Sigmoid colon (tissue), 7 donors: ENCODE results near the gene NDUFA7. TPM values are rescaled to one million over a fixed set of nuclear protein-coding genes. Genes with fewer than 3 reads are reported as not detected.
A peak's percentile ranks its signal among the peaks of the same experiment; 100 is the strongest.

ENCODE experiments used
- DNase-seq: peaks from one replicate; pipeline ENCODE4 v3.0.0-alpha.2; 2019
- H3K27ac ChIP-seq, 4 donors: fragments of 200-600 bp; sonication (generic); one replicate each; pipeline ENCODE4 v1.5.1; 2016 to 2019; ENCODE audit warnings: mild to moderate bottlenecking in 1 of 4
- H3K27me3 ChIP-seq, 3 donors: fragments of 200-600 bp; sonication (generic); one replicate each; pipeline ENCODE4 v1.5.1; 2019; ENCODE audit warnings: mild to moderate bottlenecking in 1 of 3
- H3K36me3 ChIP-seq, 4 donors: fragments of 200-600 bp; sonication (generic); one replicate each; pipeline ENCODE4 v1.5.1; 2016 to 2019
- H3K4me1 ChIP-seq, 4 donors: fragments of 200-600 bp; sonication (generic); one replicate each; pipeline ENCODE4 v1.5.1; 2017 to 2019
- H3K4me3 ChIP-seq, 4 donors: fragments of 200-600 bp; sonication (generic); one replicate each; pipeline ENCODE4 v1.5.1; 2017 to 2019; ENCODE audit warnings: mild to moderate bottlenecking in 2 of 4, moderate library complexity in 1 of 4
- H3K9me3 ChIP-seq, 4 donors: fragments of 200-600 bp in 3 of 4; sonication (generic) in 3 of 4; one replicate each; pipeline versions ENCODE4 v1.5.1 to v1.6.1; 2013 to 2019
- CTCF ChIP-seq, 4 experiments: fragments of 450-650 bp in 3 of 4; fragments of 200-600 bp in 1 of 4; IDR thresholded peaks; one replicate each; pipeline ENCODE4 v1.5.1; 2016 to 2019; ENCODE audit warnings: antibody characterized with exemption in 4 of 4, mild to moderate bottlenecking in 3 of 4, moderate library complexity in 2 of 4
- EP300 ChIP-seq, 4 donors: sonication (generic); formaldehyde crosslinking; IDR thresholded peaks; one replicate each; pipeline ENCODE4 v1.6.1; 2017; ENCODE audit warnings: antibody characterized with exemption in 4 of 4
- POLR2A ChIP-seq, 2 donors: fragments of 450-650 bp; IDR thresholded peaks; one replicate each; pipeline ENCODE4 v1.6.1; 2016; ENCODE audit warnings: antibody characterized with exemption in 2 of 2, mild to moderate bottlenecking in 2 of 2, moderate library complexity in 2 of 2
- POLR2AphosphoS5 ChIP-seq, 4 donors: sonication (generic); formaldehyde crosslinking; IDR thresholded peaks; one replicate each; pipeline ENCODE4 v1.6.1; 2017; ENCODE audit warnings: antibody characterized with exemption in 4 of 4
- WGBS, 2 donors: extraction: QIAGEN DNeasy Blood & Tissue Kit; methylation state at CpG; one replicate each; pipeline ENCODE4 v1.1.7; 2013; 5-methylcytosine and 5-hydroxymethylcytosine counted together
- intact Hi-C: fragments of 100-400 bp; cut with DNase I; formaldehyde crosslinking; loops from one replicate; pipeline ENCODE4 v1.15.1; 2023
- polyA plus RNA-seq, 3 donors: library from polyadenylated mRNA; stranded (reverse); fragments of 200-250 nt; gene quantifications; one replicate each; pipeline ENCODE4 v1.2.3, GENCODE V29; 2013
- total RNA-seq, 4 donors: library from RNA; depleted of rRNA; stranded (reverse); fragments of >200 nt; gene quantifications; one replicate each; pipeline ENCODE4 v1.1.0, GENCODE V29; 2016
- donor health status: healthy with polysubstance abuse.
- donor health status: Bipolar disorder and iron deficiency.
- donor health status: healthy.

NDUFA7 gene
- total and polyA plus RNA-seq, 7 donors: 21.0 to 146 (median 35.5) TPM

GRCh38 chr19:8335343-8336071 lies 14.3 kb upstream of the NDUFA7 start:
- Histone ChIP-seq H3K4me1 (peaks cover 0 to 26% (median 21%) of the 10 kb centered on the region in 4 donors), H3K4me3 (peak overlapping the region in 3 of 4 donors; percentile 28 to 38 (median 33)), H3K9me3 (no peaks in the 10 kb centered on the region), H3K27me3 (peaks cover 28 to 58% (median 40%) of the 10 kb centered on the region in 3 donors), H3K27ac (no peak overlapping the region), H3K36me3 (no peaks in the 10 kb centered on the region)
- WGBS, 2 donors: 3 to 7% methylated on average over 79 of the region's 79 CpGs
- no peak for DNase-seq
- TF ChIP-seq EP300 (IDR thresholded peaks at IDR 0.05) (no peak), POLR2AphosphoS5 (IDR thresholded peaks at IDR 0.05) (no peak), POLR2A (IDR thresholded peaks at IDR 0.05) (no peak), CTCF (IDR thresholded peaks at IDR 0.05) (no peak)
- intact Hi-C loops: no loop called here

- H3K4me3 ChIP-seq: peak overlapping the region in 3 of 4 donors; percentile 28 to 38 (median 33)
- no peaks in the 10 kb centered on the region for H3K36me3 ChIP-seq
- DNase-seq: no peak
- 4 to 10% methylated on average over 117 of the region's 117 CpGs for WGBS, 2 donors
- no peaks in the 10 kb centered on the region for H3K9me3 ChIP-seq
- H3K27me3 ChIP-seq: peaks cover 28 to 58% (median 38%) of the 10 kb centered on the region in 3 donors
- TF ChIP-seq POLR2A (IDR thresholded peaks at IDR 0.05) (no peak), EP300 (IDR thresholded peaks at IDR 0.05) (no peak), POLR2AphosphoS5 (IDR thresholded peaks at IDR 0.05) (no peak), CTCF (IDR thresholded peaks at IDR 0.05) (no peak)
- intact Hi-C loops: no loop called here
- H3K27ac ChIP-seq: no peak overlapping the region
- peaks cover 0 to 26% (median 21%) of the 10 kb centered on the region in 4 donors for H3K4me1 ChIP-seq
These were observed 13.5 kb upstream of the NDUFA7 start for GRCh38 chr19:8334458-8335342.

GRCh38 chr19:8333767-8334457 lies 12.7 kb upstream of the NDUFA7 start:
- no peaks in the 10 kb centered on the region for H3K36me3 ChIP-seq
- no peak for TF ChIP-seq POLR2A (IDR thresholded peaks at IDR 0.05)
- no peak for TF ChIP-seq EP300 (IDR thresholded peaks at IDR 0.05)
- TF ChIP-seq POLR2AphosphoS5 (IDR thresholded peaks at IDR 0.05): no peak
- no peak for TF ChIP-seq CTCF (IDR thresholded peaks at IDR 0.05)
- no peak for DNase-seq
- intact Hi-C loops: no loop called here
- 9 to 22% methylated on average over 48 of the region's 48 CpGs for WGBS, 2 donors
- no peak overlapping the region for H3K4me3 ChIP-seq
- H3K27ac ChIP-seq: no peak overlapping the region
- peaks cover 0 to 26% (median 21%) of the 10 kb centered on the region in 4 donors for H3K4me1 ChIP-seq
- no peaks in the 10 kb centered on the region for H3K9me3 ChIP-seq
- peaks cover 28 to 58% (median 38%) of the 10 kb centered on the region in 3 donors for H3K27me3 ChIP-seq

- peak overlapping the region in 1 of 4 donors; percentile 20 for H3K27ac ChIP-seq
- H3K36me3 ChIP-seq: no peaks in the 10 kb centered on the region
- no peak for DNase-seq
- no peaks in the 10 kb centered on the region for H3K9me3 ChIP-seq
- intact Hi-C loops: no loop called here
- TF ChIP-seq CTCF (IDR thresholded peaks at IDR 0.05) (no peak), EP300 (IDR thresholded peaks at IDR 0.05) (no peak), POLR2AphosphoS5 (IDR thresholded peaks at IDR 0.05) (no peak), POLR2A (IDR thresholded peaks at IDR 0.05) (no peak)
- WGBS, 2 donors: 10 to 26% methylated on average over 52 of the region's 52 CpGs
- H3K4me1 ChIP-seq: peaks cover 0 to 26% (median 21%) of the 10 kb centered on the region in 4 donors
- H3K27me3 ChIP-seq: peaks cover 28 to 58% (median 38%) of the 10 kb centered on the region in 3 donors
- H3K4me3 ChIP-seq: no peak overlapping the region
These were observed 12.0 kb upstream of the NDUFA7 start for GRCh38 chr19:8332976-8333766.
